Measurements from ENCODE around the gene ZNF217. TPM values are rescaled to one million over a fixed set of nuclear protein-coding genes. Genes with fewer than 3 reads are reported as not detected.

The ZNF217 gene
- total and polyA plus RNA-seq, 9 donors: 7.2 to 21.6 (median 13.7) TPM

DNA sequence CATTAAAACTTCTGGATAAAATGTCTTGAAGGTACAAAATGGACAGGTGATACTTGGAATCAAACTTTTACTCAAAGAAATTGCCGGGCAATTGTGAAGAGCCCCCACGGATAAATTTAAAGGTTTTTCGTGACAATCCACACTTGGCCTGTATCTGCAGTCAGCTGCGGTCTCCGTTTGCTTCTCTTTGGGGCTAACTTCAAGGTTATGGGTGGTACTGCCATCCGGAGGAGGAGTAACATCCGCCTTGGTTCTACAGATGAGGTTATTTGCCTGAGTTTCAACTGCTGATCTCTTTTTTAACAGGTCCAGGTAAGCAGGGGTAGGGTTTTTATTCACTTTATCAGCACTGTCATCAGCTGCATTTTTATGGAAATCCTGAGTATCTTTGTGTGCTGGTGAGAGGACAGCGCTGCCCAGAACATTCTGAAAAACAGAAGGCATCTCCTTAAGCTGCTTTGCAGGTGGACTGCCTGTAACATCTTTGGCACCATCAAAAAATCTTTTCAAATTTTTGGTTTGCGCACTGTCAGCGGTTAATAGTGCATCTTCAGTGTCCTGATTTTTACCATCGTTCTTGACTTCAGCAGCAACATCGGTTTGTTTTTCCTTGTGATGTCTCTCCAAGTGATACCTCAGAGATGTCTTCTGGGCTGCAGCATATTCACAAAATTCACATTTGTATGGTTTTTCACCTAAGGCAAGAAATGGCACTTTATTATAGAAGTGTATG lies 16.9 kb downstream of the ZNF217 start:
- DNase-seq: no peak
- WGBS (ENCODE audit: insufficient coverage): 83% methylated on average over 8 of the region's 12 CpGs
- Histone ChIP-seq H3K36me3 (ENCODE audit: control insufficient read depth, insufficient read depth, low read length) (peaks cover 67% of the 10 kb centered on the region), H3K4me1 (ENCODE audit: control insufficient read depth, insufficient read depth, low read length) (peaks cover 12% of the 10 kb centered on the region), H3K9me3 (replicated peaks; ENCODE audit: control insufficient read depth, low read depth, low read length) (no peaks in the 10 kb centered on the region), H3K4me3 (ENCODE audit: low read length) (no peak overlapping the region), H3K27me3 (ENCODE audit: control insufficient read depth, insufficient read depth, low read length) (no peaks in the 10 kb centered on the region), H3K27ac (ENCODE audit: low read length) (no peak overlapping the region)

GRCh38 chr20:53576195-53576580 lies 17.5 kb downstream of the ZNF217 start:
- H3K27me3 ChIP-seq (ENCODE audit: control insufficient read depth, insufficient read depth, low read length): no peaks in the 10 kb centered on the region

GRCh38 chr20:53575481-53576194 lies 18.0 kb downstream of the ZNF217 start:
- peaks cover 62% of the 10 kb centered on the region for H3K36me3 ChIP-seq (ENCODE audit: control insufficient read depth, insufficient read depth, low read length)
- no peak for DNase-seq
- no peak overlapping the region for H3K4me3 ChIP-seq (ENCODE audit: low read length)
- peaks cover 9% of the 10 kb centered on the region for H3K4me1 ChIP-seq (ENCODE audit: control insufficient read depth, insufficient read depth, low read length)
- H3K27ac ChIP-seq (ENCODE audit: low read length): no peak overlapping the region
- no peaks in the 10 kb centered on the region for H3K27me3 ChIP-seq (ENCODE audit: control insufficient read depth, insufficient read depth, low read length)
- H3K9me3 ChIP-seq (replicated peaks; ENCODE audit: control insufficient read depth, low read depth, low read length): no peaks in the 10 kb centered on the region
- 87% methylated on average over 22 of the region's 23 CpGs for WGBS (ENCODE audit: insufficient coverage)

More at GRCh38 chr20:53576195-53576580, 17.5 kb downstream of the ZNF217 start:
- no peaks in the 10 kb centered on the region for H3K9me3 ChIP-seq (replicated peaks; ENCODE audit: control insufficient read depth, low read depth, low read length)
- no peak overlapping the region for H3K27ac ChIP-seq (ENCODE audit: low read length)
- H3K4me3 ChIP-seq (ENCODE audit: low read length): no peak overlapping the region
- no peak for DNase-seq
- peaks cover 64% of the 10 kb centered on the region for H3K36me3 ChIP-seq (ENCODE audit: control insufficient read depth, insufficient read depth, low read length)
- 84% methylated on average over 11 of the region's 12 CpGs for WGBS (ENCODE audit: insufficient coverage)
- H3K4me1 ChIP-seq (ENCODE audit: control insufficient read depth, insufficient read depth, low read length): peaks cover 12% of the 10 kb centered on the region

DNA sequence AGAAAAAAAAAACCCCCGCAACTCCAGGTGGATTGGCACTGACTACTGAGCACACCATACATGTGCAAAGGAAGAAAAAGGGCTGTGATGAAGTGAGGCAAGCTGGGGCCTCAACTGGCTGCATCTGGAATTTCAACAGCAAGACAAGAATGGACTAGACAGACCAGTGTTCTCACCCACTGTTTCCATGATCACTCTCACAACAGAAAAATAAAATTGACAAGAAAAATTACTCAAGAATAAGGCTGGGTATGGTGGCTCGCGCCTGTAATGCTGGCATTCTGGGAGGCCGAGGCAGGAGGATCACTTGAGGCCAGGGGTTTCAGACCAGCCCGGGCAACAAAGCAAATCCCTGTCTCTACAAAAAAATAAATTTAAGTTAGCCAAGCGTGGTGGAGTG lies 18.8 kb downstream of the ZNF217 start:
- Histone ChIP-seq H3K36me3 (ENCODE audit: control insufficient read depth, insufficient read depth, low read length) (peaks cover 57% of the 10 kb centered on the region), H3K4me3 (ENCODE audit: low read length) (no peak overlapping the region), H3K27me3 (ENCODE audit: control insufficient read depth, insufficient read depth, low read length) (no peaks in the 10 kb centered on the region), H3K9me3 (replicated peaks; ENCODE audit: control insufficient read depth, low read depth, low read length) (no peaks in the 10 kb centered on the region), H3K4me1 (ENCODE audit: control insufficient read depth, insufficient read depth, low read length) (peaks cover 8% of the 10 kb centered on the region), H3K27ac (ENCODE audit: low read length) (no peak overlapping the region)
- WGBS (ENCODE audit: insufficient coverage): no CpG with 5 or more reads among the region's 6 CpGs
- DNase-seq: no peak

- WGBS (ENCODE audit: insufficient coverage): 93% methylated on average over 7 of the region's 14 CpGs
- Histone ChIP-seq H3K36me3 (ENCODE audit: control insufficient read depth, insufficient read depth, low read length) (peaks cover 57% of the 10 kb centered on the region), H3K9me3 (replicated peaks; ENCODE audit: control insufficient read depth, low read depth, low read length) (no peaks in the 10 kb centered on the region), H3K27ac (ENCODE audit: low read length) (no peak overlapping the region), H3K4me3 (ENCODE audit: low read length) (no peak overlapping the region), H3K27me3 (ENCODE audit: control insufficient read depth, insufficient read depth, low read length) (no peaks in the 10 kb centered on the region), H3K4me1 (ENCODE audit: control insufficient read depth, insufficient read depth, low read length) (peaks cover 6% of the 10 kb centered on the region)
- DNase-seq: no peak
These were observed 19.3 kb downstream of the ZNF217 start for GRCh38 chr20:53574259-53574789.

DNA sequence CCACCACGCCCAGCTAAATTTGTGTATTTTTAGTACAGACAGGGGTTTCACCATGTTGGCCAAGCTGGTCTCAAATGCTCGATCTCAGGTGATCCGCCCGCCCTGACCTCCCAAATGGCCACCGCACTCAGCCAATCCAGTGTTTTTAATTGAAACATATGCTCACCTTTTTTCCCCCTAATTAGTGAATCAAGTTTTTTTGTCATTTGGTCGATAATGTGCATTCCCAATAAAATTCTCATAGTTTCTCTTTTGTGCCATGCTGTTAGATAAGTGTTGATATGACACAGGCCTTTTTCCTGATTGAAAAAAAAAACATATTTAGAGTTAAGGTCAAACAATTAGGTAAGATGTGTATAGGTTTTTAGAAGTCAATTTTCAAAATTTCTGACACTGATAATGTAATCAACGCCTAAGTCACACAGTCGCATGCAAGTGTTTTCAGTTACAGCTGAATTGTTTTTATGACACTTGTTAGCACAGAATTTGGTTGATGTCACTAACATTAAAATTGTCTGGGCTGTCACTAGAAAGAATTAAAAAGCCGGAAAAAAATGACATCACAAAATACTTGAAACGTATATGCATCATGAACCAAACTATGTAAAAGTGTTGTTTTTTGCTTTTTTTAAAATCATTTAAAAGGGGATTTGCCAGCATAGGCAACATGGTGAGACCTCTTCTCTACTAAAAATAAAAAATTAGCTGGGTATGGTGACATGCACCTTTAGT lies 21.9 kb downstream of the ZNF217 start:
- Histone ChIP-seq H3K27me3 (ENCODE audit: control insufficient read depth, insufficient read depth, low read length) (no peaks in the 10 kb centered on the region), H3K4me1 (ENCODE audit: control insufficient read depth, insufficient read depth, low read length) (no peaks in the 10 kb centered on the region), H3K36me3 (ENCODE audit: control insufficient read depth, insufficient read depth, low read length) (peaks cover 53% of the 10 kb centered on the region), H3K4me3 (ENCODE audit: low read length) (no peak overlapping the region), H3K9me3 (replicated peaks; ENCODE audit: control insufficient read depth, low read depth, low read length) (no peaks in the 10 kb centered on the region), H3K27ac (ENCODE audit: low read length) (no peak overlapping the region)
- DNase-seq: no peak
- 100% methylated on average over 5 of the region's 10 CpGs for WGBS (ENCODE audit: insufficient coverage)

DNA sequence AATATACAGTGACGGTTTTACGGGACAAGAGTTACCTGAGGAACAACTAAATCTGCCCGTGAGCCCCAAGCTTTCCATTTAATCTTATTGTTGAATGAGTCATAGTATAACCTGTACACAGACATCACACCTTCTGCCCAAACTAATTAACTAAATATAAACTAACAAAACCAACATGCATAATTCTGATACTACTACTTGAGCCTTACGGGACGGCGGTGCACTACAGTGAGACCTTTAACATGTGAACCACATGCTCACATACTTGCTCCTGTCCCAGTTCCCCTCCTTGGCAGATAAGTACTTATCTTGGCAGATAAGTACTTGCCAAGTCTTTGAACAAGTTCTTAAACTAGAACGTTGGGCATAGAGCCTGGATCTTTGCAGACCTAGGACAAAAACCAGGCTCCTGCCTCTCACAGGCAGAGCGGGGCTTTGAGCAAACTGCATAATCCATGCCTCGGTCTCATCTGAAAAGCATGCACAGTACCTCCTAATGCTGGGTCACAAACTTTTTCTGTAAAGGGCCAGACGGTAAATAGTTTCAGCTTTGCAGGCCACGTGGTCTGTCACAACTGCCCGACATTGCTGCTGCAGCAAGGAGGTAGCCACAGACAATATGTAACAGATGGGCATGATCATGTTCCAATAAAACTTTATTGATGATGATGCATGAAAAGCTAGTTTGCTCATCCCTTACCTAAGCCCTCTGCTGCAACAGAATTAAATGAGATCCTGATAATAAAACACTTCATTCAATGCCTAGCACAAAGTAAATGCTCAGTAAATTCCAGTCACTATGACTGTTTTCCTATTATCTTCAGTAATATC lies 23.0 kb downstream of the ZNF217 start:
- DNase-seq: no peak
- 81% methylated on average over 9 of the region's 12 CpGs for WGBS (ENCODE audit: insufficient coverage)

GRCh38 chr20:53569606-53570307 lies 23.9 kb downstream of the ZNF217 start:
- Histone ChIP-seq H3K4me1 (ENCODE audit: control insufficient read depth, insufficient read depth, low read length) (no peaks in the 10 kb centered on the region), H3K4me3 (ENCODE audit: low read length) (no peak overlapping the region), H3K27me3 (ENCODE audit: control insufficient read depth, insufficient read depth, low read length) (no peaks in the 10 kb centered on the region), H3K27ac (ENCODE audit: low read length) (no peak overlapping the region), H3K9me3 (replicated peaks; ENCODE audit: control insufficient read depth, low read depth, low read length) (no peaks in the 10 kb centered on the region), H3K36me3 (ENCODE audit: control insufficient read depth, insufficient read depth, low read length) (peaks cover 42% of the 10 kb centered on the region)
- WGBS (ENCODE audit: insufficient coverage): 96% methylated on average over 4 of the region's 7 CpGs
- DNase-seq: no peak

More for the DNA sequence above, 23.0 kb downstream of the ZNF217 start:
- H3K27me3 ChIP-seq (ENCODE audit: control insufficient read depth, insufficient read depth, low read length): no peaks in the 10 kb centered on the region
- peaks cover 50% of the 10 kb centered on the region for H3K36me3 ChIP-seq (ENCODE audit: control insufficient read depth, insufficient read depth, low read length)
- no peak overlapping the region for H3K4me3 ChIP-seq (ENCODE audit: low read length)
- H3K9me3 ChIP-seq (replicated peaks; ENCODE audit: control insufficient read depth, low read depth, low read length): no peaks in the 10 kb centered on the region
- H3K4me1 ChIP-seq (ENCODE audit: control insufficient read depth, insufficient read depth, low read length): no peaks in the 10 kb centered on the region
- no peak overlapping the region for H3K27ac ChIP-seq (ENCODE audit: low read length)

DNA sequence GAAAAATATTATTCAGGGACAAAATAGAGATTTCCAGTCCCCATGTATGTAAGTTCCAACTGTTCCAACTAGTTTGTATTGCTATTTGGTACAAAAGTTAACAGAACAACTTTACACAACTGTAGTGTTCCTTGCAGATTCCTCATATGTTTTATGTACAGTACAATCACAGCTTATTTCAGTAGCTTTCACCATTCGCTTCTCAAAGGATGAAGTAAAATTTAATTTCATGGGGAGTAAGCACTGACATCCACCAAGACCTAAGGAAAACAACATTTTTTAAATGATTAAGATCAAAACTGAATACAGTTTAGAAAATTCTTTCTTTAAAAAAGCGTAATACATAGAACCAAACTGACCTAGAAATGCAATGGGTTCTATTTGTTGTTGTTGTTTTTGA lies 24.6 kb downstream of the ZNF217 start:
- H3K9me3 ChIP-seq (replicated peaks; ENCODE audit: control insufficient read depth, low read depth, low read length): no peaks in the 10 kb centered on the region
- no peak for DNase-seq
- H3K27me3 ChIP-seq (ENCODE audit: control insufficient read depth, insufficient read depth, low read length): no peaks in the 10 kb centered on the region
- no peak overlapping the region for H3K27ac ChIP-seq (ENCODE audit: low read length)
- H3K36me3 ChIP-seq (ENCODE audit: control insufficient read depth, insufficient read depth, low read length): peaks cover 35% of the 10 kb centered on the region
- H3K4me1 ChIP-seq (ENCODE audit: control insufficient read depth, insufficient read depth, low read length): no peaks in the 10 kb centered on the region
- no peak overlapping the region for H3K4me3 ChIP-seq (ENCODE audit: low read length)
- no CpG with 5 or more reads among the region's 2 CpGs for WGBS (ENCODE audit: insufficient coverage)
